ENCODE measurements around the gene CLPSL1.

CLPSL1 gene

GRCh38 chr6:35797837-35798526 lies 17.2 kb downstream of the CLPSL1 start:
- no peak for DNase-seq

DNA sequence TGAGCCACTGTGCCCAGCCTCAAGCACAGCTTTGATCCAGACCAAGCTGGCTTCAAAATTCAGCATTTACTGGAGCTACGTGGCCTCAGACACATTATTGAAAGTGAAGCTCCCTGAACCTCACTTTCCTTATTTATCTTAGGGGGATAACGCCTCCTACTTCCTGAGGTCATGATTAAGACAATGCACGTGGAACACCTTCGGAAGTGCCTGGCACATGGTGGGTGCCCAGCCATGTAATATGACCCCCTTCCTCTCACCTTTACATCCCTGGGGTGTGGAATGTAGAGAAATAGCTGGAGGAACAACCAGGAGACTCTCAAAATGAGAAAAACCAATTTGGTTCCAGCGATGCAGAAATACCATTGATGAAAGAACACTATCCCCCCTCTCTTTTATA lies 17.9 kb downstream of the CLPSL1 start:
- no peak for DNase-seq

DNA sequence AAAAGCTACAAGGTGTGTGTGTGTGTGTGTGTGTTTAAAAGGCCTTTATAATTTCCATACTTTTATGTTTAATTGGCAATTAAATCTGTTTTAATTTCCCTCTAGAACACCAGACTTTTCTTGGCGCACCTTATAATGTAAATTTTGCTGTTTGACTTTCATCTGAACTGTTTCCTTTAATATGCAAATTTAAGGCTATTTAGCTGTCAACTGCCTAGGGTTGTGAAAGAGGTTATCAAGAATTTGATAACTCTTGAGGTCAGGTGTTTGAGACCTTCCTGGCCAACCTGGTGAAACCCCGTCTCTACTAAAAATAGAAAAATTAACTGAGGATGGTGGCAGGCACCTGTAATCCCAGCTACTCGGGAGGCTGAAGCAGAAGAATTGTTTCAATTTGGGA lies 20.3 kb downstream of the CLPSL1 start:
- no peak for DNase-seq

GRCh38 chr6:35804996-35805736 lies 24.3 kb downstream of the CLPSL1 start, which contains the start of gene LHFPL5:
LHFPL5 (plus strand) TSS chr6:35805352; CDS start chr6:35805671, 319 bp downstream.
- DNase-seq: peak; percentile 29 to 45

GRCh38 chr6:35808688-35809087 lies 27.9 kb downstream of the CLPSL1 start:
- DNase-seq: no peak

GRCh38 chr6:35809809-35810208 lies 29.0 kb downstream of the CLPSL1 start:
- DNase-seq: no peak

DNA sequence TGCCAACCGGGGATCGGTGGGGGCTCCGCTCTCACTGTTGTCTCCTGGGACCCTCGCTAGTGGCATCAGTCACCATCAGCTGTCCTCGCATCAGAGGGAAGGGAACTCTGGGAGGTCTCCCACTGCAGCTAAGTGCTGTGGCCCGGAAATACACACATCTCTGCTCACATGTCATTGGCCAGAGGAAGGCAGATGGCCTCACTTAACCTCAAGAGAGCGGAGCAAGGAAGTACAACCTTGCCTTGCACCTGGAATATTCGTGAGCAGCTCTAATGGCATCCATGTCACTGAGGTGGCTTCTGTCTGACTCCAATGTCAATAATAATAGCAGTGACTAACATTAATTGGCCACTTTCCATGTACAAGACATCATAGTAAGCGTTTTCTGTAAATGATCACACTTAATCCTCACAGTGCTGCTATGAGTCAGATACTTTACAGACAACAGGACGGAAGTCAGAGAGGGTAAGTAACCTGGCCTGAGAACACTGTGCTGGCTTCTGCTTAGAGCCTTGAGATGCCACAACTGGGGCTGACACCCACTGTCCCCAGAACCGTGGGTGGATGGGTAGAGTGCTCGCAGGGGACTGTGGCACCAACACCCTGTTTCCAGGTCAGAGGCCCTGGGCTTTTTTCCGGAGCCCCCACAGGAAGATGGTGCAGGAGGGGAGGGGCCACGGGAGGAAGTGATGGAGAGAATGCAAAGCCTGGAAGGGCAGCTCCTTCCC lies 30.3 kb downstream of the CLPSL1 start:
- no peak for DNase-seq

GRCh38 chr6:35811699-35811995 lies 30.8 kb downstream of the CLPSL1 start:
- no peak for DNase-seq

- no peak for DNase-seq
Measured at GRCh38 chr6:35817515-35817914, 36.7 kb downstream of the CLPSL1 start.

- DNase-seq: no peak
Measured at GRCh38 chr6:35823601-35824000, 42.8 kb downstream of the CLPSL1 start.

- no peak for DNase-seq
Measured at GRCh38 chr6:35824552-35825192, 43.9 kb downstream of the CLPSL1 start.

- DNase-seq: no peak
Measured at GRCh38 chr6:35829306-35829705, 48.5 kb downstream of the CLPSL1 start.

- no peak for DNase-seq
Measured at GRCh38 chr6:35831257-35832007, 50.6 kb downstream of the CLPSL1 start.

DNA sequence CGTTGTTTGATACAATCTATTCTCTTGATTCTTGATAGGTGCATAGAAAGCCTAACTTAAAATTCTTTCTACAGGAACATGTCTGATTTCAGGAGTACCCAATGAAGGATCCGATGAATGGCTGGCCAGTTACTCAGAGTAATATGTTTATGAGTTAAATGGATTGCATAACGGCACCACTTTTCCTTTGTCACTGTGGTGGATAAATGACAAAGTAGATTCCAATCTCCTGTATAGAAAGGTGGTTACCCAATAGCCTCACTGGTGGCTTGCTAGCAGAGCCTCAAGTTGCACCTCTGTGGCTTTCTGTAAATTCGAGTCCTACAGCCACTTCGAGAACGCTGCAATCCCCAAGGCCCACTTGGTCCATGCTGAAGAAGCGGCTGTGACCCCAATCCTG lies 52.7 kb downstream of the CLPSL1 start:
- peak; percentile 86 to 87 for DNase-seq

Data from AML-193 (cell line).